NCI-H1105 (cell line): ENCODE measurements around the gene NSL1.

Experiments
- DNase-seq: peaks from one replicate; lab custom pipeline; 2025; lab: John Stamatoyannopoulos, UW

NSL1 gene

GRCh38 chr1:212685429-212685828, 106.1 kb downstream of the NSL1 start:
- DNase-seq, result no peak

DNA sequence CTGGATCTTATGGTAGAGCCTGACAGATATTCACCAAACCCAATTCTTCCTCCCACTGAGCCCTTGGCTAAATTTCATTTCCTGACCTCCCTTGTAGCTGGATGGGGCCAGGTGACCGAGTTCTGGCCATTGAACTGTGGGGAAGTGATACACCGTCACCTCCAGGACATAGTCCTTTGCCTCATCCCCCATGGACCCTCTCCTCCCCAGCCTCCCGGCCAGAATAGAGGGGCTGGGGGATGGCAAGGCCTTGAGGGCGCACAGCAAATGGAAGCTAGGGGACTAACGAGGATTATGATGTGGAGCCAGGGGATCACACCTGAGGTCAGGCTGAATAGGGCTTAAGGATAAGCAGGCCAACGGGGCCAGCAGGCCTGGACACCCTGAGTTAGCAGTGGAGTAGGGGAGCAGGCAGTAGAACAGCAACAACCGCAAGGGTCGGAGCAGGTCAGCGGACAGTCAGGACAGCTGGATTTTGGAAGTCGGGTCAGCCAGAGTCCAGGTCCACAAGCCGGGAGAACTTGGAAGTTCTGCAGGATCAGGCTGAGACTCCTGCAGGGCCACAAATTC, 107.0 kb downstream of the NSL1 start:
- DNase-seq, result no peak

- DNase-seq, result no peak
These were observed 107.5 kb downstream of the NSL1 start for GRCh38 chr1:212684076-212684475.

GRCh38 chr1:212683357-212683722, 108.2 kb downstream of the NSL1 start:
- no peak for DNase-seq

DNA sequence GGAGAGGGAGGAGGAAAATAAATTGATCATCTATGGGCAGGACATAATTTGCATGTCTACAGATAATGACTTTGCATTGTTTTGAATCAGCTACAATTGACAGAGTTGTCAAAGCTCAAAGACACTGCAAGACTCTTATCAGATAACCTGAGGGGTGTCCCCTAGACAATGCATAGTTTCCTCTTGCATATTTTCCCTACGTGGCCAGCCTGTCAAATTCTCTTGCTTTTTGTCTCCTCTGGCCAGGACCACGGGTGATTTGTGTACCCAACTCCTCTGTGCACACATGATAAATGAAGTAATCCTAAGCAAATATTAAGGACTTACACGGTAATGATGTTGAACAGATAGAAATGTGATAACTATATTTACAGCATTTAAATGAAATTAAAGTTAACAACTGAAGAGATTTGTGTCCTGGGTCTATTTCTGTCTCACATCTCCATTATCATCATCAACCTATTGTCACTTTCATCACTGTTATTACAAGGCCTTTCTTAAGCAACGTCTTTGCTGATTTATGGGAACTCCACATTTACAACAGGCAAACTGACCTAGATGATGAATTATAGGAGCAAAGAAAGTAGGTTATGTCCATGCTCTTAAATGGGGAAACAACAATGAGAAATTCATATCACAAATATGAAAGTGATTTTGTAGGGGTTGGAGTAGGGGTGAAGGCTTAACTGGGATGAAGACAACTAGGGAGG, 110.7 kb downstream of the NSL1 start:
- no peak for DNase-seq

- no peak for DNase-seq
These were observed 112.8 kb downstream of the NSL1 start for GRCh38 chr1:212678456-212679410.

DNA sequence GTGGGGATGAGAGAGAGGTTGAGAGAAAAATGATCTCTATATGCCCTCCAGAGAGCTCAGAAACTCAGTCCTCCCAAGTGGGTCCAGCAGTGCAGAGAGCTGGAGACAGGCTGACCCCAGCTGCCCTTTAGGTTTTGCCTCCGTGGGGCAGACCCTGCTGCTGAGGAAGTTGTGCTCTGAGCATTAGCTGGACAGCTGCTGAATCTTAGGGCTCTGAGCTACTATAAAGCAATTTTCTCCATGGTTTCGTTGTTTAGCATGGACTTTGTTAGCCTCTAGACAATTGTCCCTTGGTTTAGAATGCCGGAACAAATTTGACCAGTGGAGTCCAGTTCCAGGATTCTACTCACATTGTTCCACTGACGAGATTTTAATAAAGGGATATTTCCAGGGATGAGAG, 114.0 kb downstream of the NSL1 start:
- DNase-seq, result no peak

- no peak for DNase-seq
These were observed 114.4 kb downstream of the NSL1 start for GRCh38 chr1:212677136-212677535.
